Endothelial cell of umbilical vein (primary cell): ENCODE results near the gene OAS3.
A peak's percentile ranks its signal among the peaks of the same experiment; 100 is the strongest.

Experiments
- EZH2 ChIP-seq: IDR thresholded peaks from 2 replicates; pipeline ENCODE4 v1.6.1; 2012; ENCODE audit warnings: borderline replicate concordance, low read depth, mild to moderate bottlenecking, moderate library complexity, low read length, inconsistent platforms; ENCODE audit not compliant: severe bottlenecking
- JUN ChIP-seq: IDR thresholded peaks from 2 replicates; pipeline ENCODE4 v1.6.1; 2011; ENCODE audit warnings: borderline replicate concordance, low read depth; ENCODE audit not compliant: insufficient read length, insufficient read depth
- POLR2A ChIP-seq: IDR thresholded peaks from 2 replicates; pipeline ENCODE4 v1.6.1; 2012; ENCODE audit warnings: low read depth, mild to moderate bottlenecking, control low read depth, low read length
- TF ChIP-seq, protein P1 (sequence below), 2 donors: IDR thresholded peaks; 1 replicate in 1 of 2; 2 replicates in 1 of 2; pipeline ENCODE4 v1.5.1; 2011; ENCODE audit warnings: low read length in 2 of 2, mild to moderate bottlenecking in 2 of 2, moderate library complexity in 2 of 2, control low read depth in 1 of 2, inconsistent platforms in 1 of 2, low read depth in 1 of 2; ENCODE audit not compliant: insufficient read depth in 1 of 2; ENCODE audit errors: extremely low read depth in 1 of 2

DNA sequence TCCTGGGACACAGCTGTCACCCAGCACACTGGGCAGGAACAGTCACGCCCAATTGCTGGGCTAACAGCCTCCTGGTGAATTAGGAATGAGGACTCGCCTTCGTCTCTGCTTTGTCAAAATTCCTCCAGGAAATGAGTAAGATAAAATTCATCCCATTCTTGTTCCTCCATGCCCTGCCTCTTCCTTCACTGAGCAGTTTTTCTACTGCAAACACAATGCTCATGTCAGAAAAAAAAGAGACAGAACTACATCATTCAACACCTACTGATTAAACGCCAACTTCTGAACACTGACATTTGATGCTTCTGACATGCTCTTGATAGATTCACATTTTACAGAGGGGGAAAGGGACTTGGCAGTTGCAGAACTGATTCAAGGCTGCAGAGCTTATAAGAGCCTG lies 80.8 kb downstream of the OAS3 start:
- peak; percentile 28 for TF ChIP-seq POLR2A
- no peak for TF ChIP-seq EZH2
- TF ChIP-seq, protein P1, sequence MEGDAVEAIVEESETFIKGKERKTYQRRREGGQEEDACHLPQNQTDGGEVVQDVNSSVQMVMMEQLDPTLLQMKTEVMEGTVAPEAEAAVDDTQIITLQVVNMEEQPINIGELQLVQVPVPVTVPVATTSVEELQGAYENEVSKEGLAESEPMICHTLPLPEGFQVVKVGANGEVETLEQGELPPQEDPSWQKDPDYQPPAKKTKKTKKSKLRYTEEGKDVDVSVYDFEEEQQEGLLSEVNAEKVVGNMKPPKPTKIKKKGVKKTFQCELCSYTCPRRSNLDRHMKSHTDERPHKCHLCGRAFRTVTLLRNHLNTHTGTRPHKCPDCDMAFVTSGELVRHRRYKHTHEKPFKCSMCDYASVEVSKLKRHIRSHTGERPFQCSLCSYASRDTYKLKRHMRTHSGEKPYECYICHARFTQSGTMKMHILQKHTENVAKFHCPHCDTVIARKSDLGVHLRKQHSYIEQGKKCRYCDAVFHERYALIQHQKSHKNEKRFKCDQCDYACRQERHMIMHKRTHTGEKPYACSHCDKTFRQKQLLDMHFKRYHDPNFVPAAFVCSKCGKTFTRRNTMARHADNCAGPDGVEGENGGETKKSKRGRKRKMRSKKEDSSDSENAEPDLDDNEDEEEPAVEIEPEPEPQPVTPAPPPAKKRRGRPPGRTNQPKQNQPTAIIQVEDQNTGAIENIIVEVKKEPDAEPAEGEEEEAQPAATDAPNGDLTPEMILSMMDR (IDR thresholded peaks at IDR 0.05; ENCODE audit: extremely low read depth in 1 of 2, insufficient read depth in 1 of 2, low read depth in 1 of 2, low read length in 2 of 2), result no peak
- TF ChIP-seq JUN, result peak; percentile 43
